ENCODE data around the gene SCARB1.

The SCARB1 gene

DNA sequence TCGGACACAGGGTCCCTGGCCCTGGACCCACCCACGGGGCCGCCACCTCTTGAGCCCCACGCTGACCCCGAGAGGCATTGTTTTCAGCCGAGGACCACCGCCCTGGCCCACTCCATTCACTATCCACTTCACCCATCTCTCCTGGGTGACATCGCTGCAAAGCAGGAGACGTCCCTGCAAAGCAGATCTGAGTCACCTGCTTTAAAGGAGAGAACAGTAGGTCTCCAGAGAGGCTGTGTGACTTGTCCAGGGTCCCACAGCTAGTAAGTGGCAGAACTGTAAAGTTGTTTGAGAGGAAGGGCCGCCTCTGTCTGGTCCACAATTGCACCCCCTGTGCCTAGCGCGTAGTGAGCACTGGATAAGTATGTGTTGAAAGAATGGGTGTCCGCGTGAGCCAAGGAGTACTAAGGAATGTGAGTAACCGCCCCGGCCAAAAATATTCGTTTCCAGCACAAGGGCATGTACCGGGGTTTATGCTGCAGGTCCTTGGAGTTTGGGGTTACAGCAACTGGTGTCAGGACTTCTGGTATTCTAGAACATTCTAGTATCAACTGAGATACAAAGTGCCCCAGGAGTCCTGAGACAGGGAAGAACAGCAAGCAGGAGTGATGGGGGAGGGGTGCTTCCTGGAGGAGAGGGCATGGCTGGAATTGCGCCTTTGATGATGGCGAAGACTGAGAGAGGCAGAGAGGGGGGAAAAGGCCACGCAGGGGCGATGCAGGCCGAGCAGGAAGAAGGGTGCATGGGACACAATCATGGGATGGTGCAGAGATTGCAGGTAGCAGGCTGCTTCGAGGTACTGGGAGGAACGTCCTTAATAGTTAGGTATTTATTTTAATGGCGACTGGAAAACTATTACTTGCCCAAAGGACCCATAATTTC, 91.1 kb downstream of the SCARB1 start:
- Histone ChIP-seq H3K27me3 (ENCODE audit: low read depth, low read length) (no peaks in the 10 kb centered on the region), H3K4me3 (ENCODE audit: low read depth in 1 of 2, low read length in 2 of 2) (no peak overlapping the region), H3K9me3 (ENCODE audit: control insufficient read depth in 1 of 2, low read length in 2 of 2) (no peaks in the 10 kb centered on the region), H3K27ac (ENCODE audit: low read length) (no peak overlapping the region), H3K36me3 (ENCODE audit: control insufficient read depth in 1 of 2, insufficient read depth in 2 of 2, low read length in 2 of 2) (no peaks in the 10 kb centered on the region), H3K4me1 (ENCODE audit: control insufficient read depth in 1 of 2, insufficient read depth in 2 of 2, low read length in 2 of 2) (peaks cover 0 to 14% of the 10 kb centered on the region in 2 donors)

DNA sequence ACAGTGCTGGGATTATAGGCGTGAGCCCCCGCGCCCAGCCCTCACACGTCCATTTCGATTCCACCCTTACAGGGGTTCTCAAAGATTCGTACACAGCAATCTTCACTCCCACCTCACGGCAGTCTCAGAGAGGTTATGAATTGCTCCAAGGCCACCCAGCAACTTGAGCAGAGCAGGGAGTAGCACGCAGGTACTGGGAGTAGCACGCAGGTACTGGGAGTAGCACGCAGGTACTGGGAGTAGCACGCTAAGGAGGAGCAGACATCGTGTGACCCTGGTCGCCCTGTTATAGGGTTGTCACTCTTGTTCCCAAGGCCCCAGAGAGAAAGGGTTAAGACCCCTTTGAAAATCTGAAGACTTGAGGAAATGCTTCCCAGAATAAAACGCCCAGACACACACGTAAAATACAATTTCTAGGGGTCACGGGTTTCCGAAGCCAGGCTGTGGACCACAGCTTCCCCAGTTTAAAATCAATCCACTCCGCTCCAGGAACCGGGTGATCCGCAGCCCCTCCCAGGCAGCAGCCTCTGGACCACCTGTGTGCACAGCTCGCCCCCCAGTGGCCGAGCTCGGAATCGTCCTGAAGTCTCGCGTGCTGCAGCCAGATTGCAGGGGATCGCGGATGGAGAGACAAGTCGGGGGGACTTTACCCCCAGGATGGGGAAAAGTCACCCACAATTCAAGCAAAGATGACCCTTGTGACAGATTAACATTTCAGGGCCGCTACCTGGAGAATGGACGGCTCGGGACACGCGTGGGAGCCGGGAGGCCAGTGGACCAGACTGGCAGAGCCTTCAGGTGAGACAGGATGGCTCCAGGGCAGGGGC, 92.0 kb downstream of the SCARB1 start:
- no peak overlapping the region for H3K27ac ChIP-seq (ENCODE audit: low read length)
- H3K9me3 ChIP-seq (ENCODE audit: control insufficient read depth in 1 of 2, low read length in 2 of 2) = no peaks in the 10 kb centered on the region
- H3K27me3 ChIP-seq (ENCODE audit: low read depth, low read length) = no peaks in the 10 kb centered on the region
- peaks cover 5 to 21% of the 10 kb centered on the region in 2 donors for H3K4me1 ChIP-seq (ENCODE audit: control insufficient read depth in 1 of 2, insufficient read depth in 2 of 2, low read length in 2 of 2)
- H3K4me3 ChIP-seq (ENCODE audit: low read depth in 1 of 2, low read length in 2 of 2) = no peak overlapping the region
- H3K36me3 ChIP-seq (ENCODE audit: control insufficient read depth in 1 of 2, insufficient read depth in 2 of 2, low read length in 2 of 2) = no peaks in the 10 kb centered on the region

DNA sequence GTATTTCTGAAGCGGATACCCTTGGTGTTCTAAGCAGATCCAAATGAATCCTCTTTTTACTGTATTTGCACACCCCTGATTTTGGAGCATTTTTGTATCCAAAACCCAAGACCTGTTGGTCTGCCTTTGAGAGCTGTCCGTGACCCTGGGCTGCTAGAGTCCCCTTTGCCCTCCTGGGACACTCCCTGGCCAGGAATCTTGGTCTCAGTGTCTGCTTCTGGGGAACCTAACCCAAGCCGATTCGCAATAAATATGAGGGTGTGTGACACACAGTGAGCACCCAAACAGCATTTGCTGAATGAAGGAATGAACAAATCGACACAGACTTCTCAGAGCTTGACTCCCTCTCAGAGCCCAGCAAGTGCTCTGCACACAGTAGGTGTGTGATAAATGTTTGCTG, 92.9 kb downstream of the SCARB1 start:
- no peak overlapping the region for H3K4me3 ChIP-seq (ENCODE audit: low read depth in 1 of 2, low read length in 2 of 2)
- no peaks in the 10 kb centered on the region for H3K27me3 ChIP-seq (ENCODE audit: low read depth, low read length)
- H3K36me3 ChIP-seq (ENCODE audit: control insufficient read depth in 1 of 2, insufficient read depth in 2 of 2, low read length in 2 of 2) = no peaks in the 10 kb centered on the region
- H3K4me1 ChIP-seq (ENCODE audit: control insufficient read depth in 1 of 2, insufficient read depth in 2 of 2, low read length in 2 of 2) = peaks cover 6 to 31% of the 10 kb centered on the region in 2 donors
- no peak overlapping the region for H3K27ac ChIP-seq (ENCODE audit: low read length)
- H3K9me3 ChIP-seq (ENCODE audit: control insufficient read depth in 1 of 2, low read length in 2 of 2) = no peaks in the 10 kb centered on the region

GRCh38 chr12:124769881-124770512, 93.7 kb downstream of the SCARB1 start:
- H3K36me3 ChIP-seq (ENCODE audit: control insufficient read depth in 1 of 2, insufficient read depth in 2 of 2, low read length in 2 of 2) = no peaks in the 10 kb centered on the region
- H3K4me1 ChIP-seq (ENCODE audit: control insufficient read depth in 1 of 2, insufficient read depth in 2 of 2, low read length in 2 of 2) = peaks cover 6 to 38% of the 10 kb centered on the region in 2 donors
- no peak overlapping the region for H3K4me3 ChIP-seq (ENCODE audit: low read depth in 1 of 2, low read length in 2 of 2)
- H3K27ac ChIP-seq (ENCODE audit: low read length) = no peak overlapping the region
- H3K27me3 ChIP-seq (ENCODE audit: low read depth, low read length) = no peaks in the 10 kb centered on the region
- H3K9me3 ChIP-seq (ENCODE audit: control insufficient read depth in 1 of 2, low read length in 2 of 2) = no peaks in the 10 kb centered on the region

- no peak overlapping the region for H3K27ac ChIP-seq (ENCODE audit: low read length)
- peaks cover 0 to 3% of the 10 kb centered on the region in 2 donors for H3K9me3 ChIP-seq (ENCODE audit: control insufficient read depth in 1 of 2, low read length in 2 of 2)
- H3K27me3 ChIP-seq (ENCODE audit: low read depth, low read length) = no peaks in the 10 kb centered on the region
- H3K36me3 ChIP-seq (ENCODE audit: control insufficient read depth in 1 of 2, insufficient read depth in 2 of 2, low read length in 2 of 2) = no peaks in the 10 kb centered on the region
- H3K4me3 ChIP-seq (ENCODE audit: low read depth in 1 of 2, low read length in 2 of 2) = no peak overlapping the region
- H3K4me1 ChIP-seq (ENCODE audit: control insufficient read depth in 1 of 2, insufficient read depth in 2 of 2, low read length in 2 of 2) = peaks cover 6 to 42% of the 10 kb centered on the region in 2 donors
Observed at GRCh38 chr12:124769163-124769530, 94.5 kb downstream of the SCARB1 start.

- Histone ChIP-seq H3K27me3 (ENCODE audit: low read depth, low read length) (no peaks in the 10 kb centered on the region), H3K4me1 (ENCODE audit: control insufficient read depth in 1 of 2, insufficient read depth in 2 of 2, low read length in 2 of 2) (peaks cover 6 to 40% of the 10 kb centered on the region in 2 donors), H3K36me3 (ENCODE audit: control insufficient read depth in 1 of 2, insufficient read depth in 2 of 2, low read length in 2 of 2) (no peaks in the 10 kb centered on the region), H3K27ac (ENCODE audit: low read length) (no peak overlapping the region), H3K9me3 (ENCODE audit: control insufficient read depth in 1 of 2, low read length in 2 of 2) (peaks cover 0 to 3% of the 10 kb centered on the region in 2 donors), H3K4me3 (ENCODE audit: low read depth in 1 of 2, low read length in 2 of 2) (no peak overlapping the region)
Observed at GRCh38 chr12:124768452-124769162, 95.1 kb downstream of the SCARB1 start.

GRCh38 chr12:124767066-124767821, 96.4 kb downstream of the SCARB1 start:
- no peak overlapping the region for H3K27ac ChIP-seq (ENCODE audit: low read length)
- H3K4me3 ChIP-seq (ENCODE audit: low read depth in 1 of 2, low read length in 2 of 2) = no peak overlapping the region
- H3K9me3 ChIP-seq (ENCODE audit: control insufficient read depth in 1 of 2, low read length in 2 of 2) = peaks cover 0 to 3% of the 10 kb centered on the region in 2 donors
- H3K36me3 ChIP-seq (ENCODE audit: control insufficient read depth in 1 of 2, insufficient read depth in 2 of 2, low read length in 2 of 2) = no peaks in the 10 kb centered on the region
- peaks cover 6 to 40% of the 10 kb centered on the region in 2 donors for H3K4me1 ChIP-seq (ENCODE audit: control insufficient read depth in 1 of 2, insufficient read depth in 2 of 2, low read length in 2 of 2)
- no peaks in the 10 kb centered on the region for H3K27me3 ChIP-seq (ENCODE audit: low read depth, low read length)

GRCh38 chr12:124766727-124767065, 97.0 kb downstream of the SCARB1 start:
- Histone ChIP-seq H3K4me3 (ENCODE audit: low read depth in 1 of 2, low read length in 2 of 2) (no peak overlapping the region), H3K27ac (ENCODE audit: low read length) (no peak overlapping the region)

DNA sequence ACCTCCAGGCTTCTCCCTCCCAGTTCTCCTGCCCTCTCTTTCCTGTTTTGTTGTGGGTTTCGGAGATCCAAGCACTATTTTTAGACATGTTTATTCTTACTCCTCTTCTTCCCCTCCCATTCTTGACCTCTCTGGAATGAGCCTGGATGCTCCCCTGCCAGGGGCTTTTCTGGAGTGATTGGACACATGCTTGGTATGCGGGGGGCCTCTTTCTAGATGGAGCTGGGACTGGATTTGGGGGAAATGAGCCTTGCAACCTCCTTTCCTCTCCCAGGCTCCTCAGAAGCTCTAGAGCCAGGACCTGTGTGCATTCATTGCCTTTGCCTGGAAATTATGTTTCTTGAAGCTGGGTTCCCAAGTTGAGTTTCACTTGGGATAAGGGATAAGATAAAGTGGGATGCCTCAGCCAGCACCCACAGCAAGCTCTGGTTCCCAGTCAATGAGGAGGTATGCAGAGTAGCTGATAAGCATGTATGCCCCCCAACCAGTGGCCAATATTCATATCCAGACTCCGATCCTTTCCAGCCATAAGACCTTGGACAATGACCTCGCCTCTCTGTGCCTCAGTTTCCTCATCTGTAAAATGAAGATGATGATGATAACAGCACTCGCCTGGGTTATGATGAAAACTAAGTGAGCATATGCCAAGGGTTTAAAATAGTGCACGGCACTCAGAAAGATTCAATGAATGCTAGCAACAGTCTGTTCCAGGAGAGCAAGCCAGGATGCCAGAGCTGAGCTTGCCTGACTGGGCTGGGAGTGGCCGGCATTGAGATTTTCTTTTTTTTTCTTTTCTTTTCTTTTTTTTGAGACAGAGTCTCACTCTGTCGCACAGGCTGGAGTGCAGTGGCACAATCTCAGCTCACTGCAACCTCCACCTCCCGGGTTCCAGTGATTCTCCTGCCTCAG, 97.8 kb downstream of the SCARB1 start:
- peak overlapping the region in 1 of 2 donors; percentile 22 for H3K4me3 ChIP-seq (ENCODE audit: low read depth in 1 of 2, low read length in 2 of 2)
- no peaks in the 10 kb centered on the region for H3K27me3 ChIP-seq (ENCODE audit: low read depth, low read length)
- peaks cover 6 to 35% of the 10 kb centered on the region in 2 donors for H3K4me1 ChIP-seq (ENCODE audit: control insufficient read depth in 1 of 2, insufficient read depth in 2 of 2, low read length in 2 of 2)
- H3K27ac ChIP-seq (ENCODE audit: low read length) = peak overlapping the region; percentile 77
- H3K9me3 ChIP-seq (ENCODE audit: control insufficient read depth in 1 of 2, low read length in 2 of 2) = peaks cover 0 to 3% of the 10 kb centered on the region in 2 donors
- H3K36me3 ChIP-seq (ENCODE audit: control insufficient read depth in 1 of 2, insufficient read depth in 2 of 2, low read length in 2 of 2) = no peaks in the 10 kb centered on the region

More at GRCh38 chr12:124766727-124767065, 97.0 kb downstream of the SCARB1 start:
- Histone ChIP-seq H3K27me3 (ENCODE audit: low read depth, low read length) (no peaks in the 10 kb centered on the region), H3K4me1 (ENCODE audit: control insufficient read depth in 1 of 2, insufficient read depth in 2 of 2, low read length in 2 of 2) (peaks cover 6 to 37% of the 10 kb centered on the region in 2 donors), H3K36me3 (ENCODE audit: control insufficient read depth in 1 of 2, insufficient read depth in 2 of 2, low read length in 2 of 2) (no peaks in the 10 kb centered on the region), H3K9me3 (ENCODE audit: control insufficient read depth in 1 of 2, low read length in 2 of 2) (peaks cover 0 to 3% of the 10 kb centered on the region in 2 donors)
